Posterior cingulate gyrus (tissue), 11 donors: ENCODE measurements around the gene SOX10.
"Not testable (repeated sequence)": the region's sequence is repeated elsewhere in the genome, so short reads cannot be mapped to it uniquely, and the experiment has no call there.

Experiments used
- DNase-seq, 10 donors: peaks; one replicate each; pipeline versions ENCODE4 v3.0.0 to v3.0.0-alpha.2; 2020 to 2021; ENCODE audit warnings: mixed read lengths in 3 of 10
- intact Hi-C: fragments of 100-400 bp; cut with DNase I; formaldehyde crosslinking; loops from one replicate; pipeline ENCODE4 v1.15.1; 2023

SOX10 gene

GRCh38 chr22:37971475-37972434 lies 12.6 kb downstream of the SOX10 start:
- intact Hi-C loops, result no loop called here
- no peak for DNase-seq

- intact Hi-C loops, result no loop called here
- DNase-seq, result no peak
Observed at GRCh38 chr22:37970864-37971263, 13.5 kb downstream of the SOX10 start.

GRCh38 chr22:37968452-37969251 lies 15.7 kb downstream of the SOX10 start:
- DNase-seq, result peak in 8 of 10 donors; percentile 52 to 96 (median 68)
- intact Hi-C loops, result loop anchor here (10.0 kb wide), 1 partner anchor 154 kb away; no protein-coding TSS in a partner anchor

DNA sequence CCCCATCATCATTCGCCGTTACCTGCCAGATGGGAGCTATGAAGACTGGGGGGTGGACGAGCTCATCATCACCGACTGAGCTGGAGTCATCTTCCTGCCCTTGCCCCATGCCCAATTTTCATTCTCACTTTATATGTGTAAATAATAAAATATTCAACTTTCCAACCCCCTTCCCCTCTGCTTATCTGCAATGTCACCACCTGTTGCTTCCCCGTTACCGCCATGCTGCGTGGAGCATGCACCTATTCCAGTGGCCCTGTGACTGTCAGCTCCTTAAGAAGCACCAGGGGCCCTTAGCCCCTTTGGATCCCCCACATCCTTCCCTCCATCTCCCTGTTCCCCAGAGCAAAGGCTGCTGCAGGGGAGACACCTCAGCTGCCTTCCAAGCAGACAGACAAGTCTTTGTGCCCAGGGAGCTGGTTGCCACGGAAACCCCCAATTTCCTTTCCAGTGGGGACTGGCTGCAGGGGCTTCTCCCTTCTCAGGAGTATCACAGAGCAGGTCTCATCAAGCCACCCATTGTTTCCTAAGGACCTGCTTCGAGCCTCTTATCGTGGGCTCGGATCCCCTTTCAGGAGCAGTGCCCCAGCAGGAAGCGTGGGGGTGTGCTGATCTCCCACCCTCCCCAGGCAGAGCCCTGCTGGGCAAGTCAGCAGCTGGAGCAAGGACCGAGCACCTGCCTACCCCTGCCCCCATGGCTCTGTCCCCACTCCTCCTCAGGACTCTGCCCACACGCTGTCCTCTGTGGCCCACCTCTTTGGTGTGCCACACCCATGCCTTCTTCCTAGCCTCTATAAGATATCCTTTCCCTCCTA lies 16.5 kb downstream of the SOX10 start:
- intact Hi-C loops, result loop anchor here (10.0 kb wide), 1 partner anchor 153 kb away; no protein-coding TSS in a partner anchor

GRCh38 chr22:37967147-37967546 lies 17.2 kb downstream of the SOX10 start:
- DNase-seq, result no peak
- intact Hi-C loops, result loop anchor here (10.0 kb wide), 1 partner anchor 152 kb away; no protein-coding TSS in a partner anchor

More for the DNA sequence above, 16.5 kb downstream of the SOX10 start:
- no peak for DNase-seq

GRCh38 chr22:37965940-37966664 lies 18.3 kb downstream of the SOX10 start:
- DNase-seq, result no peak
- intact Hi-C loops, result loop anchor here (10.0 kb wide), 1 partner anchor 151 kb away; no protein-coding TSS in a partner anchor

GRCh38 chr22:37961062-37961461 lies 23.3 kb downstream of the SOX10 start:
- intact Hi-C loops, result loop anchor here (10.0 kb wide), 1 partner anchor 146 kb away; no protein-coding TSS in a partner anchor
- no peak for DNase-seq

GRCh38 chr22:37959231-37959825 lies 25.0 kb downstream of the SOX10 start:
- intact Hi-C loops, result loop anchor here (10.0 kb wide), 1 partner anchor 55 kb away; the partner anchor contains the start of gene MICALL1

GRCh38 chr22:37957232-37957631 lies 27.1 kb downstream of the SOX10 start:
- intact Hi-C loops, result loop anchor here (10.0 kb wide), 1 partner anchor 52 kb away; the partner anchor contains the start of gene MICALL1
- DNase-seq, result no peak

More at GRCh38 chr22:37959231-37959825, 25.0 kb downstream of the SOX10 start:
- no peak for DNase-seq

DNA sequence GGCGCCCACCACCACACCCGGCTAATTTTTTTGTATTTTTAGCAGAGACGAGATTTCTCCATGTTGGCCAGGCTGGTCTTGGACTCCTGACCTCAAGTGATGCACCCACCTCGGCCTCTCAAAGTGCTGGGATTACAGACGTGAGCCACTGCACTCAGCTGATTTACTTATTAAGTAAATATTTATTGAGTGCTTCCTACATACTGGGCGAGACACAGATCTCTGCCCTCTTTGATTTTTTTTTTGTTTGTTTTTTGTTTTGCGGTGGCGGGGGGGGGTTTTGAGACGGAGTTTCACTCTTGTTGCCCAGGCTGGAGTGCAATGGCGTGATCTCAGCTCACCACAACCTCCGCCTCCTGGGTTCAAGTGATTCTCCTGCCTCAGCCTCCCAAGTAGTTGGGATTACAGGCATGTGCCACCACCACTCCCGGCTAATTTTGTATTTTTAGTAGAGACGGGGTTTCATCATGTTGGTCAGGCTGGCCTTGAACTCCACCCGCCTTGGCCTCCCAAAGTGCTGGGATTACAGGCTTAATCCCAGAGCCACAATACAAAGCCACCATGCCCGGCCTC lies 28.4 kb downstream of the SOX10 start:
- not testable (repeated sequence) for DNase-seq
- intact Hi-C loops, result loop anchor here (10.0 kb wide), 1 partner anchor 51 kb away; the partner anchor contains the start of gene MICALL1

GRCh38 chr22:37954686-37955085 lies 29.7 kb downstream of the SOX10 start:
- intact Hi-C loops, result loop anchor here (10.0 kb wide), 1 partner anchor 50 kb away; the partner anchor contains the start of gene MICALL1
- no peak for DNase-seq

- intact Hi-C loops, result loop anchor here (10.0 kb wide), 1 partner anchor 49 kb away; the partner anchor contains the start of gene MICALL1
- DNase-seq, result peak; percentile 86 to 98 (median 93)
Observed at GRCh38 chr22:37953437-37954179, 30.7 kb downstream of the SOX10 start, which contains the start of the genes C22orf23 and POLR2F. Gene C22orf23 (minus strand): TSS chr22:37953601. CDS start chr22:37953149, 452 bp downstream. Gene POLR2F (plus strand): TSS chr22:37953699. CDS start chr22:37953788, 89 bp downstream.

DNA sequence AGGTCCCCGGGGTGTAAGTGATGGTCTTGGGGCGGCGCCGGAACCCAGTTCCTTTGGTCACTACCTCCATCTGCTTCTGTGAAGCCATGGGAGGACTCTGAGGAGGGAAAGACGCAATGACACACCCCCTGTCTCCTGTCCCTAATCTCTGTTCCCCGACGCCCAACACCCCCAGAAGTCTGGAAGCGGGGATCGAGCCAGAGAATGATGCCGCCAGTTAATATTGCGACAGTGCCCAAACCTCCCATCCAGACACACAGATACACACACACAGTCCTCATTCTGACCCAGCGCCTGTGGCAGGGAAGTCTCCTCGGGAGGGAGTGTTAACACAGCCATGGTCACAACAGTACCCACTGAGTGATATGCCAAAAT lies 31.3 kb downstream of the SOX10 start:
- intact Hi-C loops, result loop anchor here (10.0 kb wide), 1 partner anchor 48 kb away; the partner anchor contains the start of gene MICALL1
- no peak for DNase-seq

DNA sequence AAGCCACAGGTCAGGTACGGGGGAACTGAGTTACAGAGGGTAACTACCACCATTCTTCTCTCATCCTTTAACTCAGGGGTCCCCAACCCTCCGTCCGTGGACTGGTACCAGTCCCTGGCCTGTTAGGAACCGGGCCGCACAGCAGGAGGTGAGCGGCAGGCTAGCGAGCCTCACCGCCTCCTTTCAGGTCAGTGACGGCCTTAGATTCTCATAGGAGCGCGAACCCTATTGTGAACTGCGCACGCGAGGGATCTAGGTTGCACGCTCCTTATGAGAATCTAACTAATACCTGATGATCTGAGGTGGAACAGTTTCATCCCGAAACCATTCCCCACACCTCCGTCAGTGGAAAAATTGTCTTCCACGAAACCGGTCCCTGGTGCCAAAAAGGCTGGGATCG lies 31.7 kb downstream of the SOX10 start:
- intact Hi-C loops, result loop anchor here (10.0 kb wide), 1 partner anchor 48 kb away; the partner anchor contains the start of gene MICALL1
- DNase-seq, result not testable (repeated sequence)

GRCh38 chr22:37951305-37951704 lies 33.0 kb downstream of the SOX10 start:
- intact Hi-C loops, result loop anchor here (10.0 kb wide), 1 partner anchor 47 kb away; the partner anchor contains the start of gene MICALL1
- DNase-seq, result no peak

DNA sequence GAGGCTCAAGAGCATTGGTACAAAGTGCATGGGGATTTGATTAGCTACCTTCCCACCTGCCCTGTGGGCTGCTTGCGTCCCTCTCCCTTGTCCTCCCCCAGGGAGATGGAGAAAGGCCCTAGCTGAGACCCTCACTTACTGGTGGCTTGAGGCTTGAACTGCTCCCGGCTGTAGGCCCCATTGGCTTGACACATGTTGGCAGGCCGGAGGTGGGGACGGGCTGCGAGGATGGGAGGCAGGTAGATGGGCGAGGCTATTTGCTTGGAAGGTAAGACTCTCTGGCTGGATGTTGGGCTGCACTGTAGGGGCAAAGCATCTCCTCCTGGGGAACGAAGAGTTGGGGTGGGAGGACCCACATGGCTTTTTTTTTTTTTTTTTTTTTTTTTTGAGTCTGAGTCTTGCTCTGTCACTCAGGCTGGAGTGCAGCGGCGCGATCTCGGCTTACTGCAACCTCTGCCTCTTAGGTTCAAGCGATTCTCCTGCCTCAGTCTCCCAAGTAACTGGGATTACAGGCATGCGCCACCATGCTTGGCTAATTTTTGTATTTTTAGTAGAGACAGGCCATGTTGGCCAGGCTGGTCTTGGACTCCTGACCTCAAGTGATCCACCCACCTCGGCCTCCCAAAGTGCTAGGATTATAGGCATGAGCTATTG lies 37.1 kb downstream of the SOX10 start:
- peak in 1 of 10 donors; percentile 56 for DNase-seq
- intact Hi-C loops, result not testable (repeated sequence)
